GM23338 (cell line): ENCODE data around the gene AFF3. TPM values are rescaled to one million over a fixed set of nuclear protein-coding genes. Genes with fewer than 3 reads are reported as not detected.

Experiments
- ATAC-seq: fragments of 200-7000 bp; cut with Tn5 transposase; 3 replicates; pipeline ENCODE4 v1.9.1; 2020
- DNase-seq: peaks from one replicate; pipeline ENCODE4 v3.0.0-alpha.2; 2015; ENCODE audit warnings: low spot score
- H2AFZ ChIP-seq: fragments of 200-600 bp; sonication (generic); 2 replicates; pipeline ENCODE4 v1.8.0; 2016; ENCODE audit warnings: antibody characterized with exemption, mild to moderate bottlenecking, moderate library complexity
- H3F3A ChIP-seq: fragments of 200-600 bp; sonication (generic); replicated peaks from 2 replicates; pipeline ENCODE4 v1.8.0; 2017; ENCODE audit warnings: antibody characterized with exemption, mixed run types, low read depth
- H3K27ac ChIP-seq: fragments of 200-600 bp; sonication (generic); 2 replicates; pipeline ENCODE4 v1.6.1; 2016; ENCODE audit warnings: low read depth
- H3K27me3 ChIP-seq: fragments of 200-600 bp; sonication (generic); 2 replicates; pipeline ENCODE4 v1.8.0; 2016; ENCODE audit warnings: mild to moderate bottlenecking, mixed run types, moderate library complexity; ENCODE audit not compliant: insufficient read depth
- H3K36me3 ChIP-seq: fragments of 200-600 bp; sonication (generic); 2 replicates; pipeline ENCODE4 v1.8.0; 2016; ENCODE audit warnings: mild to moderate bottlenecking; ENCODE audit not compliant: insufficient read depth
- H3K4me1 ChIP-seq: fragments of 200-600 bp; sonication (generic); 2 replicates; pipeline ENCODE4 v1.8.0; 2016; ENCODE audit warnings: mild to moderate bottlenecking, moderate library complexity; ENCODE audit not compliant: insufficient read depth
- H3K4me2 ChIP-seq: fragments of 200-600 bp; sonication (generic); 2 replicates; pipeline ENCODE4 v1.7.1; 2017; ENCODE audit warnings: mixed run types
- H3K4me3 ChIP-seq: fragments of 200-600 bp; sonication (generic); 2 replicates; pipeline ENCODE4 v1.6.1; 2016; ENCODE audit warnings: mixed run types
- H3K79me2 ChIP-seq: fragments of 200-600 bp; sonication (generic); replicated peaks from 2 replicates; pipeline ENCODE4 v1.8.0; 2017; ENCODE audit warnings: mild to moderate bottlenecking; ENCODE audit not compliant: insufficient read depth
- H3K9me2 ChIP-seq: fragments of 200-600 bp; sonication (generic); 2 replicates; pipeline ENCODE4 v1.8.0; 2017; ENCODE audit not compliant: insufficient read depth
- H4K20me1 ChIP-seq: fragments of 200-600 bp; sonication (generic); replicated peaks from 2 replicates; pipeline ENCODE4 v1.8.0; 2017; ENCODE audit warnings: mild to moderate bottlenecking; ENCODE audit not compliant: insufficient read depth
- H3K27ac Mint-ChIP-seq: 2 replicates; pipeline ENCODE4 v1.8.0; 2020; ENCODE audit warnings: inconsistent platforms, mild to moderate bottlenecking, moderate library complexity, mixed read lengths
- H3K27me3 Mint-ChIP-seq: 3 replicates; pipeline ENCODE4 v1.8.0; 2022; ENCODE audit warnings: low read depth, mild to moderate bottlenecking, moderate library complexity, mixed read lengths, inconsistent platforms; ENCODE audit not compliant: insufficient read depth, poor library complexity
- H3K36me3 Mint-ChIP-seq: 3 replicates; pipeline ENCODE4 v1.8.0; 2021; ENCODE audit warnings: low read depth, mild to moderate bottlenecking, inconsistent platforms, moderate library complexity, mixed read lengths
- H3K4me1 Mint-ChIP-seq: 3 replicates; pipeline ENCODE4 v1.8.0; 2020; ENCODE audit warnings: mild to moderate bottlenecking, inconsistent platforms, mixed read lengths
- H3K4me3 Mint-ChIP-seq: 3 replicates; pipeline ENCODE4 v1.8.0; 2021; ENCODE audit warnings: moderate library complexity, mild to moderate bottlenecking, inconsistent platforms, mixed read lengths
- H3K9me3 Mint-ChIP-seq: 3 replicates; pipeline ENCODE4 v1.8.0; 2020; ENCODE audit warnings: moderate library complexity, mild to moderate bottlenecking, inconsistent platforms, mixed read lengths
- EZH2phosphoT487 ChIP-seq: fragments of 200-600 bp; sonication (generic); IDR thresholded peaks from one replicate; pipeline ENCODE4 v1.8.1; 2018; ENCODE audit warnings: antibody characterized with exemption; ENCODE audit not compliant: unreplicated experiment
- POLR2AphosphoS5 ChIP-seq: IDR thresholded peaks from 2 replicates; pipeline ENCODE4 v1.6.1; 2016; ENCODE audit warnings: antibody characterized with exemption, low read depth
- STAT1 ChIP-seq: IDR thresholded peaks from one replicate; pipeline ENCODE4 v1.6.1; 2016; ENCODE audit warnings: antibody characterized with exemption; ENCODE audit not compliant: unreplicated experiment
- ZNF331 ChIP-seq: fragments of 250-450 bp; sonication (Bioruptor Pico); IDR thresholded peaks from 2 replicates; pipeline ENCODE4 v1.5.0; 2020; ENCODE audit warnings: low read depth, mild to moderate bottlenecking, moderate library complexity
- polyA plus RNA-seq: library from polyadenylated mRNA; unstranded; fragments of >200 nt; fragmentation: Nextera tagmentation; extraction: Ambion mirVana; gene quantifications from 2 replicates; pipeline ENCODE4 v1.2.1, GENCODE V29; 2016
- total RNA-seq: library from RNA; depleted of rRNA; stranded (reverse); fragments of >200 nt; shearing (Covaris generic); gene quantifications from 2 replicates; pipeline ENCODE4 v1.2.3, GENCODE V29; 2014
- TF ChIP-seq, protein P1 (sequence below): fragments of 250-450 bp; sonication (Bioruptor Pico); IDR thresholded peaks from 2 replicates; pipeline ENCODE4 v1.5.0; 2020; ENCODE audit warnings: mild to moderate bottlenecking, moderate library complexity
- TF ChIP-seq, protein P2 (sequence below): IDR thresholded peaks from one replicate; pipeline ENCODE4 v1.6.1; 2018; ENCODE audit warnings: antibody characterized with exemption; ENCODE audit not compliant: unreplicated experiment
- TF ChIP-seq, protein P3 (sequence below): IDR thresholded peaks from 2 replicates; pipeline ENCODE4 v1.6.1; 2016; ENCODE audit warnings: antibody characterized with exemption

AFF3 gene
- total and polyA plus RNA-seq, 2 experiments from 2014 or later = 0.73 to 1.4 TPM

DNA sequence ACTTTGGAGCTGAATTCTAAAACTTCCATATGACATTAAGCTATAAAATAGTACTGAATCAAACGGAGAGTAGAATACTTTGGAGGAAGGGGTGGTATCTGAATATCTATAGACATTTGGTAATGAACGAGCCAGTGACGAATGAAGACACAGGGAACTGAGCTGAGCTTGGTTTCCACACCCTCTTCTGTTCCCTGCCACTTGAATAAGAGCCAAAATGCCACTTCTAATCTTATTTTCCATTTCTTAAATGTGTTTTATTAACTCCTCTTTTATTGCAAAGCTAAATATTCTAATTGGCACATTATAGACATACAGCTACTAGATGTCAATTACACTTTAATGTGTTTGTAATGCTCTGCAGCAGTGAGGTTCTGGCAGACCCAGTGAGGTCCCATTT, 76.1 kb downstream of the AFF3 start:
- H3K27ac ChIP-seq = no peak overlapping the region
- no peaks in the 10 kb centered on the region for H3K4me1 ChIP-seq
- Mint-ChIP-seq H3K4me3 (no peak overlapping the region), H3K36me3 (peaks cover 4% of the 10 kb centered on the region; the same call in 2 of the 3 replicates), H3K27me3 (peaks cover 1% of the 10 kb centered on the region), H3K27ac (no peak overlapping the region), H3K4me1 (no peaks in the 10 kb centered on the region), H3K9me3 (peaks cover 14% of the 10 kb centered on the region)
- H3K27me3 ChIP-seq = no peaks in the 10 kb centered on the region
- H2AFZ ChIP-seq = no peak overlapping the region
- no peak overlapping the region for H3K4me2 ChIP-seq
- no peak for TF ChIP-seq STAT1
- no peak for TF ChIP-seq ZNF331 (CRISPR knock-in tag)
- TF ChIP-seq, protein P1, sequence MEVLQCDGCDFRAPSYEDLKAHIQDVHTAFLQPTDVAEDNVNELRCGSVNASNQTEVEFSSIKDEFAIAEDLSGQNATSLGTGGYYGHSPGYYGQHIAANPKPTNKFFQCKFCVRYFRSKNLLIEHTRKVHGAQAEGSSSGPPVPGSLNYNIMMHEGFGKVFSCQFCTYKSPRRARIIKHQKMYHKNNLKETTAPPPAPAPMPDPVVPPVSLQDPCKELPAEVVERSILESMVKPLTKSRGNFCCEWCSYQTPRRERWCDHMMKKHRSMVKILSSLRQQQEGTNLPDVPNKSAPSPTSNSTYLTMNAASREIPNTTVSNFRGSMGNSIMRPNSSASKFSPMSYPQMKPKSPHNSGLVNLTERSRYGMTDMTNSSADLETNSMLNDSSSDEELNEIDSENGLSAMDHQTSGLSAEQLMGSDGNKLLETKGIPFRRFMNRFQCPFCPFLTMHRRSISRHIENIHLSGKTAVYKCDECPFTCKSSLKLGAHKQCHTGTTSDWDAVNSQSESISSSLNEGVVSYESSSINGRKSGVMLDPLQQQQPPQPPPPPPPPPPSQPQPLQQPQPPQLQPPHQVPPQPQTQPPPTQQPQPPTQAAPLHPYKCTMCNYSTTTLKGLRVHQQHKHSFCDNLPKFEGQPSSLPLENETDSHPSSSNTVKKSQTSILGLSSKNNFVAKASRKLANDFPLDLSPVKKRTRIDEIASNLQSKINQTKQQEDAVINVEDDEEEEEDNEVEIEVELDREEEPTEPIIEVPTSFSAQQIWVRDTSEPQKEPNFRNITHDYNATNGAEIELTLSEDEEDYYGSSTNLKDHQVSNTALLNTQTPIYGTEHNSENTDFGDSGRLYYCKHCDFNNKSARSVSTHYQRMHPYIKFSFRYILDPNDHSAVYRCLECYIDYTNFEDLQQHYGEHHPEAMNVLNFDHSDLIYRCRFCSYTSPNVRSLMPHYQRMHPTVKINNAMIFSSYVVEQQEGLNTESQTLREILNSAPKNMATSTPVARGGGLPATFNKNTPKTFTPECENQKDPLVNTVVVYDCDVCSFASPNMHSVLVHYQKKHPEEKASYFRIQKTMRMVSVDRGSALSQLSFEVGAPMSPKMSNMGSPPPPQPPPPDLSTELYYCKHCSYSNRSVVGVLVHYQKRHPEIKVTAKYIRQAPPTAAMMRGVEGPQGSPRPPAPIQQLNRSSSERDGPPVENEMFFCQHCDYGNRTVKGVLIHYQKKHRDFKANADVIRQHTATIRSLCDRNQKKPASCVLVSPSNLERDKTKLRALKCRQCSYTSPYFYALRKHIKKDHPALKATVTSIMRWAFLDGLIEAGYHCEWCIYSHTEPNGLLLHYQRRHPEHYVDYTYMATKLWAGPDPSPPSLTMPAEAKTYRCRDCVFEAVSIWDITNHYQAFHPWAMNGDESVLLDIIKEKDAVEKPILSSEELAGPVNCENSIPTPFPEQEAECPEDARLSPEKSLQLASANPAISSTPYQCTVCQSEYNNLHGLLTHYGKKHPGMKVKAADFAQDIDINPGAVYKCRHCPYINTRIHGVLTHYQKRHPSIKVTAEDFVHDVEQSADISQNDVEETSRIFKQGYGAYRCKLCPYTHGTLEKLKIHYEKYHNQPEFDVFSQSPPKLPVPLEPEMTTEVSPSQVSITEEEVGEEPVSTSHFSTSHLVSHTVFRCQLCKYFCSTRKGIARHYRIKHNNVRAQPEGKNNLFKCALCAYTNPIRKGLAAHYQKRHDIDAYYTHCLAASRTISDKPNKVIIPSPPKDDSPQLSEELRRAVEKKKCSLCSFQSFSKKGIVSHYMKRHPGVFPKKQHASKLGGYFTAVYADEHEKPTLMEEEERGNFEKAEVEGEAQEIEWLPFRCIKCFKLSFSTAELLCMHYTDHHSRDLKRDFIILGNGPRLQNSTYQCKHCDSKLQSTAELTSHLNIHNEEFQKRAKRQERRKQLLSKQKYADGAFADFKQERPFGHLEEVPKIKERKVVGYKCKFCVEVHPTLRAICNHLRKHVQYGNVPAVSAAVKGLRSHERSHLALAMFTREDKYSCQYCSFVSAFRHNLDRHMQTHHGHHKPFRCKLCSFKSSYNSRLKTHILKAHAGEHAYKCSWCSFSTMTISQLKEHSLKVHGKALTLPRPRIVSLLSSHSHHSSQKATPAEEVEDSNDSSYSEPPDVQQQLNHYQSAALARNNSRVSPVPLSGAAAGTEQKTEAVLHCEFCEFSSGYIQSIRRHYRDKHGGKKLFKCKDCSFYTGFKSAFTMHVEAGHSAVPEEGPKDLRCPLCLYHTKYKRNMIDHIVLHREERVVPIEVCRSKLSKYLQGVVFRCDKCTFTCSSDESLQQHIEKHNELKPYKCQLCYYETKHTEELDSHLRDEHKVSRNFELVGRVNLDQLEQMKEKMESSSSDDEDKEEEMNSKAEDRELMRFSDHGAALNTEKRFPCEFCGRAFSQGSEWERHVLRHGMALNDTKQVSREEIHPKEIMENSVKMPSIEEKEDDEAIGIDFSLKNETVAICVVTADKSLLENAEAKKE (CRISPR knock-in tag) = no peak
- TF ChIP-seq, protein P2, sequence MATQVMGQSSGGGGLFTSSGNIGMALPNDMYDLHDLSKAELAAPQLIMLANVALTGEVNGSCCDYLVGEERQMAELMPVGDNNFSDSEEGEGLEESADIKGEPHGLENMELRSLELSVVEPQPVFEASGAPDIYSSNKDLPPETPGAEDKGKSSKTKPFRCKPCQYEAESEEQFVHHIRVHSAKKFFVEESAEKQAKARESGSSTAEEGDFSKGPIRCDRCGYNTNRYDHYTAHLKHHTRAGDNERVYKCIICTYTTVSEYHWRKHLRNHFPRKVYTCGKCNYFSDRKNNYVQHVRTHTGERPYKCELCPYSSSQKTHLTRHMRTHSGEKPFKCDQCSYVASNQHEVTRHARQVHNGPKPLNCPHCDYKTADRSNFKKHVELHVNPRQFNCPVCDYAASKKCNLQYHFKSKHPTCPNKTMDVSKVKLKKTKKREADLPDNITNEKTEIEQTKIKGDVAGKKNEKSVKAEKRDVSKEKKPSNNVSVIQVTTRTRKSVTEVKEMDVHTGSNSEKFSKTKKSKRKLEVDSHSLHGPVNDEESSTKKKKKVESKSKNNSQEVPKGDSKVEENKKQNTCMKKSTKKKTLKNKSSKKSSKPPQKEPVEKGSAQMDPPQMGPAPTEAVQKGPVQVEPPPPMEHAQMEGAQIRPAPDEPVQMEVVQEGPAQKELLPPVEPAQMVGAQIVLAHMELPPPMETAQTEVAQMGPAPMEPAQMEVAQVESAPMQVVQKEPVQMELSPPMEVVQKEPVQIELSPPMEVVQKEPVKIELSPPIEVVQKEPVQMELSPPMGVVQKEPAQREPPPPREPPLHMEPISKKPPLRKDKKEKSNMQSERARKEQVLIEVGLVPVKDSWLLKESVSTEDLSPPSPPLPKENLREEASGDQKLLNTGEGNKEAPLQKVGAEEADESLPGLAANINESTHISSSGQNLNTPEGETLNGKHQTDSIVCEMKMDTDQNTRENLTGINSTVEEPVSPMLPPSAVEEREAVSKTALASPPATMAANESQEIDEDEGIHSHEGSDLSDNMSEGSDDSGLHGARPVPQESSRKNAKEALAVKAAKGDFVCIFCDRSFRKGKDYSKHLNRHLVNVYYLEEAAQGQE = no peak
- no peak for TF ChIP-seq POLR2AphosphoS5
- no peak for TF ChIP-seq EZH2phosphoT487
- TF ChIP-seq, protein P3, sequence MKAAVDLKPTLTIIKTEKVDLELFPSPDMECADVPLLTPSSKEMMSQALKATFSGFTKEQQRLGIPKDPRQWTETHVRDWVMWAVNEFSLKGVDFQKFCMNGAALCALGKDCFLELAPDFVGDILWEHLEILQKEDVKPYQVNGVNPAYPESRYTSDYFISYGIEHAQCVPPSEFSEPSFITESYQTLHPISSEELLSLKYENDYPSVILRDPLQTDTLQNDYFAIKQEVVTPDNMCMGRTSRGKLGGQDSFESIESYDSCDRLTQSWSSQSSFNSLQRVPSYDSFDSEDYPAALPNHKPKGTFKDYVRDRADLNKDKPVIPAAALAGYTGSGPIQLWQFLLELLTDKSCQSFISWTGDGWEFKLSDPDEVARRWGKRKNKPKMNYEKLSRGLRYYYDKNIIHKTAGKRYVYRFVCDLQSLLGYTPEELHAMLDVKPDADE = no peak
- ATAC-seq = no peak
- H3F3A ChIP-seq = no peaks in the 10 kb centered on the region
- no peak for DNase-seq
- no peaks in the 10 kb centered on the region for H3K79me2 ChIP-seq
- no peak overlapping the region for H3K4me3 ChIP-seq
- H3K9me2 ChIP-seq = no peaks in the 10 kb centered on the region
- H4K20me1 ChIP-seq = no peaks in the 10 kb centered on the region
- H3K36me3 ChIP-seq = no peaks in the 10 kb centered on the region
